Astrocyte of the spinal cord (primary cell): Measurements from ENCODE around the gene DYRK1B.

ENCODE experiments used
- DNase-seq: peaks from one replicate; pipeline ENCODE4 v3.0.0; 2011; ENCODE audit warnings: low read depth, low spot score
- H3K4me3 ChIP-seq: 2 replicates; pipeline ENCODE4 v1.5.1; 2011; ENCODE audit warnings: low read depth, mild to moderate bottlenecking, low read length, moderate library complexity
- in situ Hi-C: cut with HindIII; loops from 2 replicates; pipeline ENCODE4 v1.10.0; 2017; ENCODE audit warnings: low sequenced_read_pairs
- TF ChIP-seq, protein P1 (sequence below): IDR thresholded peaks from 2 replicates; pipeline ENCODE4 v1.5.1; 2012; ENCODE audit warnings: low read depth, mild to moderate bottlenecking, low read length, inconsistent platforms

DYRK1B gene

DNA sequence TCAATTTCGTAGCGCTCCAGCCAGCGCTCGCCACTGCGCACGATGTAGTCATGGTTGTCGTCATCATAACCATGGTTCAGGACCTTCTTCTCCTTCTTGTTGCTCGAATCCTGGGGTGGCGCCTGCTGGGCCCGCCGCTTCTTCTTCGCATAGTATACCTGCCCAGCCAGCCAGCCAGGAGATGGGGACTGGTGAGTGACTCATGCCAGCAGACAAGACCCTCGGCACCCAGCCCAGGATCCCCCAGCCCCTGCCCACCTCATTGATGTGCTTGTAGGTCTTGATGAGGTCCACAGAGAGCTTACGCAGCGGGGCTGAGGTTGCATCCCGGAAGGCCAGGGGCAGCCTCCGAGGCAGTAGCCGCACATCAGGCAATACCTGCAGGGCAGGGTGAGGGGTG, 3.6 kb downstream of the DYRK1B start:
- TF ChIP-seq, protein P1, sequence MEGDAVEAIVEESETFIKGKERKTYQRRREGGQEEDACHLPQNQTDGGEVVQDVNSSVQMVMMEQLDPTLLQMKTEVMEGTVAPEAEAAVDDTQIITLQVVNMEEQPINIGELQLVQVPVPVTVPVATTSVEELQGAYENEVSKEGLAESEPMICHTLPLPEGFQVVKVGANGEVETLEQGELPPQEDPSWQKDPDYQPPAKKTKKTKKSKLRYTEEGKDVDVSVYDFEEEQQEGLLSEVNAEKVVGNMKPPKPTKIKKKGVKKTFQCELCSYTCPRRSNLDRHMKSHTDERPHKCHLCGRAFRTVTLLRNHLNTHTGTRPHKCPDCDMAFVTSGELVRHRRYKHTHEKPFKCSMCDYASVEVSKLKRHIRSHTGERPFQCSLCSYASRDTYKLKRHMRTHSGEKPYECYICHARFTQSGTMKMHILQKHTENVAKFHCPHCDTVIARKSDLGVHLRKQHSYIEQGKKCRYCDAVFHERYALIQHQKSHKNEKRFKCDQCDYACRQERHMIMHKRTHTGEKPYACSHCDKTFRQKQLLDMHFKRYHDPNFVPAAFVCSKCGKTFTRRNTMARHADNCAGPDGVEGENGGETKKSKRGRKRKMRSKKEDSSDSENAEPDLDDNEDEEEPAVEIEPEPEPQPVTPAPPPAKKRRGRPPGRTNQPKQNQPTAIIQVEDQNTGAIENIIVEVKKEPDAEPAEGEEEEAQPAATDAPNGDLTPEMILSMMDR = no peak
- no peak for DNase-seq
- in situ Hi-C loops = no loop called here
- H3K4me3 ChIP-seq = no peak overlapping the region

DNA sequence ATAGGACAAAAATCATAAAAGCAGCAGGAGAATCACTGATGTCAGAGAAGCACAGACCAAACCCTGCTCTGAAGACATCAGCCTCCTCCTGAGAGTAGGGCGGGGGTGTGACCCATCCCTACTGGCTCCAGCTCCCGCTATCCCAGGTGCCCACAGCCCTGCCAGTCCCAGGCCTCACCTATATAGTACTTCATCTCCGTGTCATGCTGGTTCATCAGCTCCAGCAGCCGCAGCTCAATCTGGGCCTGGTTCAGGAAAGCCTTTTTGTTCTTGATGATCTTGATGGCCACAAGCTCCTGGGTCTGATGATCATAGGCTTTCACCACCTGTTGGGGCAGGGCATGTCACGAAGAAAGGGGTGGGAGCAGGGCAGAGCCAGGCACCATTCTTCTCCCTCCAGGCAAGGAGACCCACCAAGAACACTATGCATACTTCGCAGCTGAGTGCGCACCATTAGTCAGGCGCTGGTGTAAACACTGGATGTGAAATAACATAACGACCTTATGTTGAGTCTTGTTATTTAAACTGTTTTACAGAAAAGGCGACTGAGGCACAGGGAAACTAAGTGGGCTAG, 4.2 kb downstream of the DYRK1B start:
- H3K4me3 ChIP-seq = no peak overlapping the region
- TF ChIP-seq, protein P1 = no peak
- no peak for DNase-seq
- in situ Hi-C loops = no loop called here

DNA sequence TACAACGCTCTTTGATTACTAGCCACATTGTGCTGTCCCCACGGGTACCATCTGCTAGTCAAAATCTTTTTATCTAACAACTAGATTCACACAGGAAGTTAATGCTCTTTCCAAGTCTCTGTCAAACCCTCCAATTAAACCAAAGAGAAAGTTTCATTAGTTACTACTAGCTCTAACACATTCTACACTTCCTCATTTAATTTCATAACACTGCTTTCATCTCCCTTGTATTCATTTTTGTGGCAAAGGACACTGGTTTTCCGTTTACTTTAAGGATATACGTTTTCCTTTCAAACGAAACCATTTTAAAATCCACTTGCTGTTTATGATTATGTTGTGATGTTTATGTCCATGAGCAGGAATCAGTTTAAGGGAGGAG, 5.3 kb downstream of the DYRK1B start:
- DNase-seq = no peak
- H3K4me3 ChIP-seq = no peak overlapping the region
- in situ Hi-C loops = no loop called here

DNA sequence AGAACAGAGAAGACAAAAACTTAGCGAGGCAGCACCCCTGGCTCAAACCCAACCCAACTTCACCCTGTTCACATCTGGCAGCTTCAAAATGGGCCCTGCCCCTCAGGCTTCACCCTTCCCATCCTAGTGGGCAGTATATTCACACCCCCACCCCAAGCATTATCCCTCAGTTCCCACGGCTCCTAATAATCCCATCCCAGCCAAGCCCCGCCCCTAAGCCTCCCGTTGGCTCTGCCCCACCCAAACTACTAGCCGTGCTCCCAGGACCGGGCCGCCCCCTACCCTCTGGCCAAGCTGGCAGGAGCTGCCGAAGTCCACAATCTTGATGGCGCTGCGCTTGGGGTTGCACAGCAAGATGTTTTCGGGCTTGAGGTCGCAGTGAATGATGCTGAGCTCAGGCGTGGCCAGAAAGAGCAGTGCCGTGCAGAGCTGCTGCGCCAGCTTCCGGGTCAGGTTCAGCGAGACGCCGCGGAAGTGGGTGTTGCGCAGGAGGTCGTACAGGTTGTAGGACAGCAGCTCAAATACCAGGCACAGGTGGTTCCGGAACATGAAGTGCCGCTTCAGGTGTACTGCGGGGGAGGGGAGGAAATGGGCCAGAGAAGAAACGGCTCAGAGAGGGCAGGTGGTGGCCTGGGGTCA, 5.8 kb downstream of the DYRK1B start:
- no peak overlapping the region for H3K4me3 ChIP-seq
- TF ChIP-seq, protein P1 = no peak
- in situ Hi-C loops = no loop called here
- no peak for DNase-seq

More for the DNA sequence above, 5.3 kb downstream of the DYRK1B start:
- TF ChIP-seq, protein P1 = no peak

DNA sequence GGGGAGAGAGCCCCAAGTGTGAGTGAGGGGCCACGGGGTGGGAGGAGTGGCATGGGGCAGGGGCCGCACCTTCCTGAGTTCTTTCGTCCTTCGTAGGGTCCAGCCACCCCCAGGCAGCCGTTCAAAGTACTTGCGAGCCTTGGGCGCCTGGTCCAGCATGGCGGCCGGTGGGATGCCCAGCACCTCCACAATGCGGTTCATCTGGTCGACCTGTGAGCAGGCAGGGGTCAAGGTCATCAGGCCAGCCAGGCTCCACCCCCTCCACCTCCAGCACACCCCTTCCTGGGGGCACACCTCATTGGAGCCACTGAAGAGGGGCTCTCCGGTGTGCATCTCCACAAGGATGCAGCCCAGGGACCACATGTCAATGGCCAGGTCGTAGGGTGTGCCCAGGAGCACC, 6.7 kb downstream of the DYRK1B start:
- in situ Hi-C loops = no loop called here
- DNase-seq = no peak
- TF ChIP-seq, protein P1 = no peak
- H3K4me3 ChIP-seq = no peak overlapping the region

DNA sequence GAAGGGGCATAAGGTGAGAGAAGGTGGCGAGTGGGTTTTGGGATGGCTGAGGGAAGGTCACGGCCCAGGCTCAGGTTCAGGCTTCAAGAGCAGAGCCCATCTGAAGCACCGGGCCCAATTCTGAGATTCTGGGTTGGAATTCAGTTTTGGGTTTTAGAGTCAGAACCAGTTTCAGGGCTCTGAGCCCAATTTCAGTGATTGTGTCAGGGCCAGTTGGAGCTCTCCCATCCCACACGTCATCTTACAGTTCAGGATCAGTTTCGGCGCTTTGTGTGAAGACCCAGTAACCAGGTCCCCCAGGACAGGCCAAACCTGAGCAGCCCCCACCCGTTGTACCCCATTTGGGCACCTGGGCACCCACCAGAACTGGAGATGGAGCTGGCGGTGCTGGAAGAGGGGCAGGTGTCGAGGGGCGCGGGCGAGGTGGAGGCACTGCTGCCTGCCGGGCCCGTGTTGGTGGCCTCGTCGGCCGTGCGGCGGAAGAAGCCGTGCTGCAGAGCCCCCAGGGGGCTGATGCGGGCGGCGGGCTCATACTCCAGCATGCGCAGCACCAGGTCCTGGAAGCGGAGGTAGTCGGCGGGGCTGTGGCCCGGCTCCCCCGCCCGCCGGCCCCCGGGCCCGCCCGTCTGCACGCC, 7.5 kb downstream of the DYRK1B start:
- no peak for DNase-seq
- in situ Hi-C loops = no loop called here
- TF ChIP-seq, protein P1 = no peak
- H3K4me3 ChIP-seq = no peak overlapping the region
